Heart left ventricle (tissue), 16 donors: ENCODE results near the gene SCG5. TPM values are rescaled to one million over a fixed set of nuclear protein-coding genes. Genes with fewer than 3 reads are reported as not detected.

Experiments used
- ATAC-seq, 4 donors: fragments of 200-7000 bp; cut with Tn5 transposase; one replicate each; pipeline ENCODE4 v1.9.1; 2020 to 2022; ENCODE audit warnings: moderate library complexity in 4 of 4, mild to moderate bottlenecking in 3 of 4, moderate number of reproducible peaks in 1 of 4
- DNase-seq, 5 donors: peaks; one replicate each; pipeline ENCODE4 v3.0.0-alpha.2; 2020
- H3K27ac ChIP-seq, 12 donors: fragments of 200-600 bp; sonication (generic) in 4 of 12; one replicate each; pipeline versions ENCODE4 v1.5.0 to v1.8.0; 2016 to 2022; ENCODE audit warnings: mild to moderate bottlenecking in 2 of 12
- H3K27me3 ChIP-seq, 9 donors: fragments of 200-600 bp; sonication (generic) in 2 of 9; one replicate each; pipeline versions ENCODE4 v1.5.1 to v1.8.0; 2016 to 2022; ENCODE audit warnings: mild to moderate bottlenecking in 3 of 9
- H3K36me3 ChIP-seq, 9 donors: fragments of 200-600 bp; sonication (generic) in 2 of 9; one replicate each; pipeline versions ENCODE4 v1.5.0 to v1.8.0; 2018 to 2022; ENCODE audit warnings: mild to moderate bottlenecking in 2 of 9
- H3K4me1 ChIP-seq, 12 donors: fragments of 200-600 bp; sonication (generic) in 4 of 12; one replicate each; pipeline versions ENCODE4 v1.5.0 to v1.8.0; 2016 to 2022; ENCODE audit warnings: mild to moderate bottlenecking in 3 of 12
- H3K4me3 ChIP-seq, 12 donors: fragments of 200-600 bp; sonication (generic) in 4 of 12; one replicate each; pipeline versions ENCODE4 v1.5.0 to v1.8.0; 2017 to 2022; ENCODE audit warnings: mild to moderate bottlenecking in 9 of 12, moderate library complexity in 4 of 12
- H3K9me3 ChIP-seq, 12 donors: fragments of 200-600 bp; sonication (generic) in 4 of 12; one replicate each; pipeline versions ENCODE4 v1.5.0 to v1.8.0; 2016 to 2022; ENCODE audit warnings: mild to moderate bottlenecking in 1 of 12
- POLR2A ChIP-seq, 2 donors: fragments of 450-650 bp; IDR thresholded peaks; one replicate each; pipeline ENCODE4 v1.6.1; 2017; ENCODE audit warnings: antibody characterized with exemption in 2 of 2, mild to moderate bottlenecking in 2 of 2, moderate library complexity in 2 of 2
- WGBS, 4 donors: extraction: QIAGEN DNeasy Blood & Tissue Kit in 2 of 4; methylation state at CpG; one replicate each; pipeline versions ENCODE4 v1.1.5 to v1.1.7; 2013 to 2018; 5-methylcytosine and 5-hydroxymethylcytosine counted together
- intact Hi-C, 10 donors: fragments of 100-400 bp; cut with DNase I; formaldehyde crosslinking; loops; one replicate each; pipeline versions ENCODE4 v1.11.1 to v1.14.2; 2022
- polyA plus RNA-seq, 2 donors: library from polyadenylated mRNA; stranded (reverse); fragments of 200-250 nt; gene quantifications; one replicate each; pipeline ENCODE4 v1.2.3, GENCODE V29; 2013
- total RNA-seq, 9 donors: library from RNA; depleted of rRNA in 2 of 9; stranded (reverse); fragments of >200 nt in 2 of 9; fragmentation: NEBNext Ultra II Directional in 3 of 9; extraction: Animal tissue kit (Norgen Biotek cat#: 25700) in 3 of 9; gene quantifications; one replicate each; pipeline versions ENCODE4 v1.1.0 to v1.2.4, GENCODE V29; 2016 to 2023
- TF ChIP-seq, protein P1 (sequence below), 12 donors: fragments of 200-600 bp; sonication (generic) in 4 of 12; IDR thresholded peaks; one replicate each; pipeline versions ENCODE4 v1.5.0 to v1.8.0; 2018 to 2022; ENCODE audit warnings: antibody characterized with exemption in 12 of 12, mild to moderate bottlenecking in 5 of 12
- donor health status: ischemic (EF 13 %, LVEDD 7.1; RV severe dilation, severe dysfunction).
- donor health status: healthy with polysubstance abuse.
- donor health status: DM: no; HTN: yes; CAD: no.
- donor health status: DM: no; HTN: no; CAD: no.
- donor health status: ischemic (EF 25% LVEDD 6.9; RV normal size, moderate dysfunction).
- donor health status: ischemic (EF 25% LVEDD 5.7; RV mildly dilated, moderate dysfunction).
- donor health status: healthy.
- donor health status: DM: yes; HTN: yes; CAD: no.
- donor health status: ischemic (EF 35%, LVEDD 5.7; RV mildly dilated, moderate dysfunction).
- donor health status: nonischemic (EF 11% LVEDD 7.7; RV severe dilation, severe dysfunction).
- donor health status: DM: yes; HTN: yes; CAD: no.
- donor health status: PGD.
- donor health status: ischemic (EF 29% LVEDD 5.4; RV normal size, mild dysfunction).
- donor health status: nonischemic (EF 23%, LVEDD 6.1; RV moderate dilation, normal function).

Gene SCG5
- total and polyA plus RNA-seq, 11 donors, result 0.54 to 5.3 (median 0.84) TPM; not detected in 7

DNA sequence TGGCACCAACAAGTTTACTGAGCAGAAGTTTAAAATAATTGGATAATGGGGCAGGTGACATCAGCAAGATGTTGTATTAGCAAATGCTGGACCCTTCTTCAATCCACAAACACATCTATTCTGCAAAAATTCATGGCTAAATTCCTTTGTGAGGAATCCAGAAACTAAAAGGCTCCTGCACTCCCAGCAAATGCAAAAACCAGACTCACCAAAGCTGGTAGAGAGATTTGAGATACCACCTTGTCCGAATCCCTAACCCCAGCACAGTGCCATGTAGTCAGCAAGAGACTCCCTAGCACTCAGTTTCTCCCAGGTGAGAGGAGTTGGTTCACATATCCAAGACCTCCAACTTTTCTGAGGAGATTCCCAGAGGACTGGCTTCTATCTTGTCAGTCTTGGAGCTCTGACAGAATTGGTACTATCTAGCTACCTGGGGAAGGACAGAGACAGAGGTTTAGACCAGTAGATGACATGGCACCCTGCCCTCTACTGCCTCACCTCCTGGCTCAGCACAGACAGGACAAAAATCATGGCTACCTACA is 98.1 kb downstream of the SCG5 start:
- H3K36me3 ChIP-seq, result no peaks in the 10 kb centered on the region
- TF ChIP-seq, protein P1, sequence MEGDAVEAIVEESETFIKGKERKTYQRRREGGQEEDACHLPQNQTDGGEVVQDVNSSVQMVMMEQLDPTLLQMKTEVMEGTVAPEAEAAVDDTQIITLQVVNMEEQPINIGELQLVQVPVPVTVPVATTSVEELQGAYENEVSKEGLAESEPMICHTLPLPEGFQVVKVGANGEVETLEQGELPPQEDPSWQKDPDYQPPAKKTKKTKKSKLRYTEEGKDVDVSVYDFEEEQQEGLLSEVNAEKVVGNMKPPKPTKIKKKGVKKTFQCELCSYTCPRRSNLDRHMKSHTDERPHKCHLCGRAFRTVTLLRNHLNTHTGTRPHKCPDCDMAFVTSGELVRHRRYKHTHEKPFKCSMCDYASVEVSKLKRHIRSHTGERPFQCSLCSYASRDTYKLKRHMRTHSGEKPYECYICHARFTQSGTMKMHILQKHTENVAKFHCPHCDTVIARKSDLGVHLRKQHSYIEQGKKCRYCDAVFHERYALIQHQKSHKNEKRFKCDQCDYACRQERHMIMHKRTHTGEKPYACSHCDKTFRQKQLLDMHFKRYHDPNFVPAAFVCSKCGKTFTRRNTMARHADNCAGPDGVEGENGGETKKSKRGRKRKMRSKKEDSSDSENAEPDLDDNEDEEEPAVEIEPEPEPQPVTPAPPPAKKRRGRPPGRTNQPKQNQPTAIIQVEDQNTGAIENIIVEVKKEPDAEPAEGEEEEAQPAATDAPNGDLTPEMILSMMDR (IDR thresholded peaks at IDR 0.05), result no peak
- 54 to 75% (median 74%) methylated on average over 1 of the region's 1 CpG; no CpG with 5 or more reads in 1 of the 4 donors for WGBS, 4 donors
- peaks cover 0 to 17% (median 0%) of the 10 kb centered on the region in 12 donors for H3K9me3 ChIP-seq
- no peaks in the 10 kb centered on the region for H3K27me3 ChIP-seq
- H3K4me3 ChIP-seq, result no peak overlapping the region
- H3K4me1 ChIP-seq, result no peaks in the 10 kb centered on the region
- no peak for DNase-seq
- intact Hi-C loops, result loop anchor here in 1 of 10 donors (5.0 kb wide), 1 partner anchor 48 kb away; no protein-coding TSS in a partner anchor
- H3K27ac ChIP-seq, result no peak overlapping the region
- no peak for ATAC-seq

DNA sequence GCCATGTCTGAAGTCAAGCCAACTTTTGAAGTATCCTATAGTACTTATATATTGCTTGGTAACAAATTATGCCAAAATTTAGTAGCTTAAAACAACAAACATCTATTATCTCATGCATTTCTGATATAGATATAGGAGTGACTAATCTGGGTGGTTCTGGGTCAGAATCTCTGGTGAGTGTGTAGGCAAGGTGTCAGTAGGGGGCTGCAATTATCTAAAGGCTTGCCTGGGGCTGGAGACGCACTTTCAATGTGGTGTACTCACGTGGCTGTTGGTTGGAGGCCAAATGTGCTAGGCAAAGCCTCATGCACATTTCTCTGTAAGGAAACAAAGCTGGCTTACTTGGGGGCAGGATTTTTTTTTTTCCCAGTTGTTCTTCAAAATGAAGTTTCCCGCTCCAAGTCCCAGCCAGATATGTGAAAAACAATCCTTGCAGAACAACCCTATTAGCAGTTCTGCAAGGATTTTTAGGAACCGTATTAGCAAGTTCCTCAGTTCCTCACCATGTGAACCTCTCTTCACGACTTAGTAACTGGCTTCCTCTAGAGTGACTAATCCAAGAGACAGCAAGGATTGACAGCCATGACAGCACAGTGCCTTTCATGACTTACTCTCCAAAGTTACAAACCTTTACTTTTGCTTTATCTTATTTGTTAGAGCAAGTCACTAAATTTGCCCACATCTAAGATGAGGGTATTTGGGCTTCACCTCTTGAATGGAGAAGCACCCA is 102.1 kb downstream of the SCG5 start:
- Histone ChIP-seq H3K9me3 (peaks cover 0 to 17% (median 0%) of the 10 kb centered on the region in 12 donors), H3K27ac (no peak overlapping the region), H3K27me3 (no peaks in the 10 kb centered on the region), H3K36me3 (no peaks in the 10 kb centered on the region), H3K4me1 (no peaks in the 10 kb centered on the region), H3K4me3 (no peak overlapping the region)
- intact Hi-C loops, result no loop called here
- TF ChIP-seq, protein P1 (IDR thresholded peaks at IDR 0.05), result no peak
- no peak for TF ChIP-seq POLR2A (IDR thresholded peaks at IDR 0.05)
- DNase-seq (no peak), ATAC-seq (no peak)
- 38 to 64% (median 44%) methylated on average over 5 of the region's 5 CpGs for WGBS, 4 donors

DNA sequence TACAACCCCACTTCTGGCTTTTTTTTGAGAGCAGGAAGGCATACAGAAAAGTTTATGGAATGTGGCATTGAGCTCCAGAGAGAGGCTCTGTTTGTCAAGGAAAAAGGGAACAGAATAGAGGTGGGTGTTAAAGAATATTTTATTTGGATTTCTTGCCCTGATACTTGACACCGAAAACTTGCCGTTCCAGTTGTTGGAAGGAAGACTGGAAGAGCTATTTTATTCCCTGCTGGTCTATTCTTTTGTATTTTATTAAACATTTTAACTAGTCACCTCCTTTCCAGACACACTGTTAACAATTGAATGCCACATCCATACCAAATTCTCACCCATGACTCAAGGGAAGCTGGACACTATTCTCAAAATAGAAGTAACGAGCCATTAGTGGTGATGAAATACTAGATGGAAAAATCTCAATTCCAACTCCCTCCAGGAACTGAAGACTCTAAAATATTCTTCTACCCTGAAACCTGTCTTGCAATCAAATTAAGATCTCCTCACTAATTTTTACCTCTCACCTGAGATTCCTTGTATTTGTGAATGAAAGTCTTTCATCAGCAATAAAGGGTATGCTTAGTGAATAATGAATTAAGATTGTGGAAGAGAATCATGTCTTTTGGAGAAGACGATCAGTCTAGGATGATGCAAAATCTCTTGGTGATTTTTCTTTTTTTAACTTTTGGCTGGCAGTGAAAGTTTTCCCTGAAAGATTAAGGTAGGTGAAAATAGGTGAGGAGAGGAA is 104.8 kb downstream of the SCG5 start:
- Histone ChIP-seq H3K27me3 (no peaks in the 10 kb centered on the region), H3K4me1 (no peaks in the 10 kb centered on the region), H3K4me3 (no peak overlapping the region), H3K36me3 (no peaks in the 10 kb centered on the region), H3K9me3 (peaks cover 0 to 11% (median 0%) of the 10 kb centered on the region in 12 donors), H3K27ac (no peak overlapping the region)
- no peak for ATAC-seq
- no peak for DNase-seq
- intact Hi-C loops, result no loop called here
- 80 to 89% (median 87%) methylated on average over 4 of the region's 4 CpGs for WGBS, 4 donors
- TF ChIP-seq POLR2A (IDR thresholded peaks at IDR 0.05), result no peak
- TF ChIP-seq, protein P1 (IDR thresholded peaks at IDR 0.05), result no peak

Other genes with a start within 250 kb of the SCG5 start
- under 1 TPM in 4 of 9 donors, not detected in 5; 0.20 to 0.56 (median 0.29) TPM for gene GOLGA8K, start 238.4 kb upstream of the SCG5 start, total RNA-seq
- under 1 TPM; 0.30 to 0.32 TPM for gene GOLGA8K, start 238.4 kb upstream of the SCG5 start, polyA plus RNA-seq
- 1 to 10 TPM in 3 of 9 donors, under 1 TPM in 4, not detected in 2; 0.72 to 3.5 (median 0.95) TPM for gene GOLGA8O, start 186.1 kb upstream of the SCG5 start, total RNA-seq
- 1 to 10 TPM in 1 of 2 donors, under 1 TPM in 1; 0.42 to 1.3 TPM for gene GOLGA8O, start 186.1 kb upstream of the SCG5 start, polyA plus RNA-seq
- 10 to 100 TPM in 1 of 9 donors, 1 to 10 TPM in 8; 3.8 to 10.2 (median 5.1) TPM for gene GOLGA8N, start 48.3 kb upstream of the SCG5 start, total RNA-seq
- 10 to 100 TPM in 1 of 2 donors, 1 to 10 TPM in 1; 1.7 to 12.6 TPM for gene GOLGA8N, start 48.3 kb upstream of the SCG5 start, polyA plus RNA-seq
- gene ARHGAP11A, start 26.2 kb upstream of the SCG5 start, total RNA-seq, result 10 to 100 TPM in 1 of 9 donors, 1 to 10 TPM in 6, under 1 TPM in 2; 0.91 to 11.1 (median 1.9) TPM
- under 1 TPM; 0.61 to 0.87 TPM for gene ARHGAP11A, start 26.2 kb upstream of the SCG5 start, polyA plus RNA-seq
- 1 to 10 TPM in 1 of 9 donors, under 1 TPM in 3, not detected in 5; 0.07 to 2.3 (median 0.44) TPM for gene GREM1, start 76.3 kb downstream of the SCG5 start, total RNA-seq
- under 1 TPM in 1 of 2 donors, not detected in 1; 0.04 TPM for gene GREM1, start 76.3 kb downstream of the SCG5 start, polyA plus RNA-seq